H9 (cell line): ENCODE results near the gene OR8D2. TPM values are rescaled to one million over a fixed set of nuclear protein-coding genes. Genes with fewer than 3 reads are reported as not detected.

Experiments
- DNase-seq: peaks from one replicate; pipeline ENCODE4 v3.0.0-alpha.2; 2017
- H2AFZ ChIP-seq: one replicate; pipeline ENCODE4 v1.6.1; 2013; ENCODE audit warnings: mild to moderate bottlenecking, low read length, control low read depth, moderate library complexity
- H2AK5ac ChIP-seq: 2 replicates; pipeline ENCODE4 v1.6.1; 2013; ENCODE audit warnings: low read length, control low read depth, mixed read lengths; ENCODE audit not compliant: insufficient read length
- H2BK120ac ChIP-seq: one replicate; pipeline ENCODE4 v1.6.1; 2013; ENCODE audit warnings: low read depth, mild to moderate bottlenecking, low read length, control low read depth, inconsistent platforms; ENCODE audit not compliant: poor library complexity, severe bottlenecking
- H2BK12ac ChIP-seq: 2 replicates; pipeline ENCODE4 v1.6.1; 2013; ENCODE audit warnings: low read length, control low read depth, mixed read lengths, low read depth; ENCODE audit not compliant: insufficient read length
- H2BK15ac ChIP-seq: 2 replicates; pipeline ENCODE4 v1.6.1; 2013; ENCODE audit warnings: low read depth, low read length, control low read depth
- H2BK20ac ChIP-seq: one replicate; pipeline ENCODE4 v1.6.1; 2013; ENCODE audit warnings: low read depth, mild to moderate bottlenecking, low read length, control low read depth, inconsistent platforms; ENCODE audit not compliant: poor library complexity, severe bottlenecking
- H2BK5ac ChIP-seq: 2 replicates; pipeline ENCODE4 v1.6.1; 2013; ENCODE audit warnings: low read length, control low read depth, mixed read lengths; ENCODE audit not compliant: insufficient read length
- H3K14ac ChIP-seq: 2 replicates; pipeline ENCODE4 v1.6.1; 2013; ENCODE audit warnings: low read length, control low read depth; ENCODE audit not compliant: insufficient read depth
- H3K18ac ChIP-seq: 2 replicates; pipeline ENCODE4 v1.6.1; 2013; ENCODE audit warnings: low read depth, mild to moderate bottlenecking, mixed read lengths, low read length, control low read depth; ENCODE audit not compliant: insufficient read length
- H3K23ac ChIP-seq: 2 replicates; pipeline ENCODE4 v1.6.1; 2013; ENCODE audit warnings: low read length, control low read depth, mixed read lengths, low read depth; ENCODE audit not compliant: insufficient read length
- H3K23me2 ChIP-seq: 2 replicates; pipeline ENCODE4 v1.6.1; 2013; ENCODE audit warnings: low read depth, mild to moderate bottlenecking, mixed read lengths, low read length, control low read depth; ENCODE audit not compliant: insufficient read length, poor library complexity, severe bottlenecking
- H3K27ac ChIP-seq: 2 replicates; pipeline ENCODE4 v1.5.1; 2013; ENCODE audit warnings: low read length, control low read depth, mixed read lengths, low read depth; ENCODE audit not compliant: insufficient read length
- H3K27me3 ChIP-seq: 2 replicates; pipeline ENCODE4 v1.6.1; 2013; ENCODE audit warnings: low read length, control low read depth, inconsistent platforms; ENCODE audit not compliant: insufficient read depth
- H3K4ac ChIP-seq: 2 replicates; pipeline ENCODE4 v1.6.1; 2013; ENCODE audit warnings: low read depth, mild to moderate bottlenecking, control low read depth, inconsistent platforms, low read length, moderate library complexity
- H3K4me1 ChIP-seq: 2 replicates; pipeline ENCODE4 v1.6.1; 2013; ENCODE audit warnings: low read length, control low read depth, inconsistent platforms; ENCODE audit not compliant: insufficient read depth
- H3K4me2 ChIP-seq: 2 replicates; pipeline ENCODE4 v1.6.1; 2013; ENCODE audit warnings: low read length, control low read depth, mixed read lengths; ENCODE audit not compliant: insufficient read length, insufficient read depth
- H3K56ac ChIP-seq: 2 replicates; pipeline ENCODE4 v1.6.1; 2013; ENCODE audit warnings: low read depth, mild to moderate bottlenecking, mixed read lengths, low read length, control low read depth; ENCODE audit not compliant: insufficient read length
- H3K79me1 ChIP-seq: 2 replicates; pipeline ENCODE4 v1.6.1; 2013; ENCODE audit warnings: low read depth, mild to moderate bottlenecking, moderate library complexity, low read length, control low read depth, inconsistent platforms; ENCODE audit not compliant: insufficient read depth, poor library complexity, severe bottlenecking
- H3K79me2 ChIP-seq: 2 replicates; pipeline ENCODE4 v1.6.1; 2013; ENCODE audit warnings: low read length, control low read depth, inconsistent platforms; ENCODE audit not compliant: insufficient read depth
- H3K9ac ChIP-seq: 2 replicates; pipeline ENCODE4 v1.6.1; 2013; ENCODE audit warnings: low read length, control low read depth, mixed read lengths; ENCODE audit not compliant: insufficient read length; ENCODE audit errors: extremely low read depth
- H3K9me3 ChIP-seq: one replicate; pipeline ENCODE4 v1.6.1; 2013; ENCODE audit warnings: low read depth, low read length, inconsistent platforms; ENCODE audit not compliant: control insufficient read depth
- H3T11ph ChIP-seq: one replicate; pipeline ENCODE4 v1.6.1; 2013; ENCODE audit warnings: mild to moderate bottlenecking, low read length, control low read depth, inconsistent platforms
- H4K20me1 ChIP-seq: one replicate; pipeline ENCODE4 v1.6.1; 2013; ENCODE audit not compliant: control insufficient read depth, insufficient read length, insufficient read depth
- H4K5ac ChIP-seq: 2 replicates; pipeline ENCODE4 v1.6.1; 2013; ENCODE audit warnings: low read depth, mild to moderate bottlenecking, mixed read lengths, low read length, control low read depth; ENCODE audit not compliant: insufficient read length
- H4K8ac ChIP-seq: replicated peaks from 2 replicates; pipeline ENCODE4 v1.6.1; 2013; ENCODE audit warnings: low read length, control low read depth, mixed read lengths, low read depth; ENCODE audit not compliant: insufficient read length
- H4K91ac ChIP-seq: 2 replicates; pipeline ENCODE4 v1.6.1; 2013; ENCODE audit warnings: low read depth, mild to moderate bottlenecking, moderate library complexity, mixed read lengths, low read length, control low read depth; ENCODE audit not compliant: insufficient read length
- H3K27ac Mint-ChIP-seq, 3 experiments: 2 replicates in 2 of 3; 3 replicates in 1 of 3; pipeline ENCODE4 v1.8.0; 2020 to 2021; ENCODE audit warnings: mixed read lengths in 3 of 3, mild to moderate bottlenecking in 1 of 3, moderate library complexity in 1 of 3
- H3K27me3 Mint-ChIP-seq: 2 replicates; pipeline ENCODE4 v1.8.0; 2021; ENCODE audit warnings: low read depth, mild to moderate bottlenecking, moderate library complexity, mixed read lengths
- H3K36me3 Mint-ChIP-seq, 3 experiments: 2 replicates in 2 of 3; 3 replicates in 1 of 3; pipeline ENCODE4 v1.8.0; 2020 to 2021; ENCODE audit warnings: low read depth in 3 of 3, mixed read lengths in 3 of 3; ENCODE audit not compliant: insufficient read depth in 1 of 3
- H3K4me1 Mint-ChIP-seq, 2 experiments: 2 replicates each; pipeline ENCODE4 v1.8.0; 2020; ENCODE audit warnings: mixed read lengths in 2 of 2
- H3K4me3 Mint-ChIP-seq, 2 experiments: 2 replicates in 1 of 2; 3 replicates in 1 of 2; pipeline ENCODE4 v1.8.0; 2020 to 2021; ENCODE audit warnings: mild to moderate bottlenecking in 2 of 2, mixed read lengths in 2 of 2, moderate library complexity in 1 of 2
- H3K9me3 Mint-ChIP-seq, 2 experiments: 2 replicates in 1 of 2; 3 replicates in 1 of 2; pipeline ENCODE4 v1.8.0; 2020; ENCODE audit warnings: mild to moderate bottlenecking in 2 of 2, mixed read lengths in 2 of 2, moderate library complexity in 1 of 2
- WGBS: extraction: QIAGEN DNeasy Blood & Tissue Kit; methylation state at CpG from one replicate; pipeline ENCODE4 v1.1.7; 2013; ENCODE audit warnings: missing lambda C conversion rate, low lambda C conversion rate, mixed read lengths; ENCODE audit not compliant: insufficient read length; ENCODE audit errors: extremely low coverage; 5-methylcytosine and 5-hydroxymethylcytosine counted together
- total RNA-seq: library from RNA; stranded (reverse); gene quantifications from 2 replicates; pipeline ENCODE4 v1.2.1, GENCODE V29; 2021
- TF ChIP-seq, protein P1 (sequence below): fragments of 200-600 bp; sonication (generic); conservative IDR thresholded peaks from 3 replicates; pipeline ENCODE4 v1.8.0; 2021; ENCODE audit warnings: antibody characterized with exemption, mild to moderate bottlenecking

OR8D2 gene
- total RNA-seq, 1 experiment from 2014 or later, result not detected

DNA sequence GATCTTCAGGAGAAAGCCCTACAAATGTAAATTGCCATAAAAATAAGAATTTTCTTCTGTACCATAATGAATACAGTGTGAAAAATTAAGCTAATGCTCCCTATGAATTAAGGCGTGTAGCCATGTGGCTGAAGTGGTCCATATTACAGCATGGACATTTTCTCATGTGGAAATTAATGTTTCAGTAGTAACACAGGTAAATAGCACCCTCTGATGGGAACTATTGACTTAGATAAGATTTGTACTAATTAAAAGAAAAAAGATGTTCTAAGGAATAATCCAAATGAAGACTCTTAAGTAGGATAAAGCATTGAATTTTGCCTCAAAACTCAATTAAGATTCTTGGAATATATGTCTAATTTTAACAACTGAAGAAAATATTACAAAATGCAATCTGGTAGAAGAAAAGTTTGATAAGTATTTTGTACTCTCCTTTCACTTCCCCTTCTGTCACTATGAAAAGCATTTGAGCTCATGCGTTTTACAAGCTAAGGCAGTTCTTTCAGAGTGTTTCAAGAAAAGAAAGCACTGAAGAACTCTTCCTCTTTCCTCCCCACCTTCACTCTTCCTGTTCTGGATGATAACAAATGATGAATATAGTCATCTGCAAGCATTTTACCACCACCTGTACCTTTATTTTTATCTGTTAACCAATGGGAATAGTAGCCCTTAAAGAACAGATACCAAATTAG lies 9.9 kb upstream of the OR8D2 start:
- Histone ChIP-seq H3K79me2 (no peaks in the 10 kb centered on the region), H3K79me1 (no peaks in the 10 kb centered on the region), H3K4ac (no peak overlapping the region), H2AK5ac (no peak overlapping the region), H4K20me1 (no peaks in the 10 kb centered on the region), H2BK5ac (no peak overlapping the region), H3K9ac (no peak overlapping the region), H2AFZ (no peak overlapping the region), H2BK15ac (no peak overlapping the region), H4K91ac (no peak overlapping the region), H3K27ac (no peak overlapping the region), H2BK120ac (no peak overlapping the region), H3K18ac (no peak overlapping the region), H3K23ac (no peak overlapping the region), H4K5ac (no peak overlapping the region), H3K4me1 (no peaks in the 10 kb centered on the region), H3K56ac (no peak overlapping the region), H3K27me3 (no peaks in the 10 kb centered on the region), H2BK20ac (no peak overlapping the region), H3K4me2 (no peak overlapping the region), H3K23me2 (no peaks in the 10 kb centered on the region), H3K9me3 (no peaks in the 10 kb centered on the region), H2BK12ac (no peak overlapping the region), H3T11ph (no peak overlapping the region), H3K14ac (no peak overlapping the region), H4K8ac (no peak overlapping the region)
- H3K27ac Mint-ChIP-seq, result no peak overlapping the region
- peaks cover 0 to 6% of the 10 kb centered on the region in 2 experiments; a peak in 2 of 4 replicates for H3K4me1 Mint-ChIP-seq
- peaks cover 21% of the 10 kb centered on the region in 2 experiments for H3K9me3 Mint-ChIP-seq
- H3K36me3 Mint-ChIP-seq, result peaks cover 0 to 21% (median 19%) of the 10 kb centered on the region in 3 experiments; a peak in 6 of 7 replicates
- H3K27me3 Mint-ChIP-seq, result no peaks in the 10 kb centered on the region; the same call in 1 of the 2 replicates
- no peak overlapping the region for H3K4me3 Mint-ChIP-seq
- TF ChIP-seq, protein P1, sequence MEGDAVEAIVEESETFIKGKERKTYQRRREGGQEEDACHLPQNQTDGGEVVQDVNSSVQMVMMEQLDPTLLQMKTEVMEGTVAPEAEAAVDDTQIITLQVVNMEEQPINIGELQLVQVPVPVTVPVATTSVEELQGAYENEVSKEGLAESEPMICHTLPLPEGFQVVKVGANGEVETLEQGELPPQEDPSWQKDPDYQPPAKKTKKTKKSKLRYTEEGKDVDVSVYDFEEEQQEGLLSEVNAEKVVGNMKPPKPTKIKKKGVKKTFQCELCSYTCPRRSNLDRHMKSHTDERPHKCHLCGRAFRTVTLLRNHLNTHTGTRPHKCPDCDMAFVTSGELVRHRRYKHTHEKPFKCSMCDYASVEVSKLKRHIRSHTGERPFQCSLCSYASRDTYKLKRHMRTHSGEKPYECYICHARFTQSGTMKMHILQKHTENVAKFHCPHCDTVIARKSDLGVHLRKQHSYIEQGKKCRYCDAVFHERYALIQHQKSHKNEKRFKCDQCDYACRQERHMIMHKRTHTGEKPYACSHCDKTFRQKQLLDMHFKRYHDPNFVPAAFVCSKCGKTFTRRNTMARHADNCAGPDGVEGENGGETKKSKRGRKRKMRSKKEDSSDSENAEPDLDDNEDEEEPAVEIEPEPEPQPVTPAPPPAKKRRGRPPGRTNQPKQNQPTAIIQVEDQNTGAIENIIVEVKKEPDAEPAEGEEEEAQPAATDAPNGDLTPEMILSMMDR, result no peak
- no peak for DNase-seq
- no CpG with 5 or more reads among the region's 2 CpGs for WGBS
